HFFc6 (cell line): Measurements from ENCODE around the gene NUCKS1. TPM values are rescaled to one million over a fixed set of nuclear protein-coding genes. Genes with fewer than 3 reads are reported as not detected.

ENCODE experiments used
- DNase-seq: peaks from one replicate; pipeline ENCODE4 v3.0.0-alpha.2; 2018
- H3K27ac Mint-ChIP-seq: 2 replicates; pipeline ENCODE4 v1.8.0; 2020; ENCODE audit warnings: mild to moderate bottlenecking, mixed read lengths
- H3K27me3 Mint-ChIP-seq: 2 replicates; pipeline ENCODE4 v1.8.0; 2021; ENCODE audit warnings: mild to moderate bottlenecking, moderate library complexity, mixed read lengths; ENCODE audit not compliant: insufficient read depth
- H3K36me3 Mint-ChIP-seq: 2 replicates; pipeline ENCODE4 v1.8.0; 2021; ENCODE audit warnings: low read depth, mixed read lengths
- H3K4me1 Mint-ChIP-seq: 2 replicates; pipeline ENCODE4 v1.8.0; 2020; ENCODE audit warnings: low read depth, mixed read lengths
- H3K4me3 Mint-ChIP-seq: 2 replicates; pipeline ENCODE4 v1.8.0; 2020; ENCODE audit warnings: mild to moderate bottlenecking, moderate library complexity, mixed read lengths
- H3K9me3 Mint-ChIP-seq: 2 replicates; pipeline ENCODE4 v1.8.0; 2020; ENCODE audit warnings: mild to moderate bottlenecking, mixed read lengths
- CTCF ChIP-seq: fragments of 200-600 bp; sonication (generic); IDR thresholded peaks from 2 replicates; pipeline ENCODE4 v1.5.0; 2021; ENCODE audit warnings: antibody characterized with exemption, mild to moderate bottlenecking
- total RNA-seq, 6 experiments: library from RNA; stranded (reverse); fragmentation: NEBNext Ultra II Directional; extraction: Animal tissue kit (Norgen Biotek cat#: 25700); gene quantifications; 2 replicates in 1 of 6; 3 replicates in 5 of 6; pipeline ENCODE4 v1.2.3, GENCODE V29; 2021

NUCKS1 gene
- total RNA-seq, 6 experiments from 2014 or later, result 187 to 259 (median 222) TPM

- Mint-ChIP-seq H3K36me3 (no peaks in the 10 kb centered on the region), H3K27me3 (peaks cover 4% of the 10 kb centered on the region; the same call in 1 of the 2 replicates), H3K9me3 (no peaks in the 10 kb centered on the region; the same call in 1 of the 2 replicates), H3K27ac (no peak overlapping the region), H3K4me3 (no peak overlapping the region), H3K4me1 (peaks cover 21% of the 10 kb centered on the region)
- TF ChIP-seq CTCF, result no peak
- no peak for DNase-seq
Measured at GRCh38 chr1:205777994-205778393, 28.0 kb upstream of the NUCKS1 start.

GRCh38 chr1:205775717-205776056 is 25.7 kb upstream of the NUCKS1 start:
- Mint-ChIP-seq H3K4me3 (peak overlapping the region; percentile 94), H3K27ac (peak overlapping the region; percentile 79), H3K36me3 (peaks cover under 1% of the 10 kb centered on the region; the same call in 1 of the 2 replicates), H3K27me3 (peaks cover 4% of the 10 kb centered on the region; the same call in 1 of the 2 replicates), H3K9me3 (no peaks in the 10 kb centered on the region; the same call in 1 of the 2 replicates), H3K4me1 (peaks cover 34% of the 10 kb centered on the region)
- DNase-seq, result peak; percentile 22
- TF ChIP-seq CTCF, result no peak

DNA sequence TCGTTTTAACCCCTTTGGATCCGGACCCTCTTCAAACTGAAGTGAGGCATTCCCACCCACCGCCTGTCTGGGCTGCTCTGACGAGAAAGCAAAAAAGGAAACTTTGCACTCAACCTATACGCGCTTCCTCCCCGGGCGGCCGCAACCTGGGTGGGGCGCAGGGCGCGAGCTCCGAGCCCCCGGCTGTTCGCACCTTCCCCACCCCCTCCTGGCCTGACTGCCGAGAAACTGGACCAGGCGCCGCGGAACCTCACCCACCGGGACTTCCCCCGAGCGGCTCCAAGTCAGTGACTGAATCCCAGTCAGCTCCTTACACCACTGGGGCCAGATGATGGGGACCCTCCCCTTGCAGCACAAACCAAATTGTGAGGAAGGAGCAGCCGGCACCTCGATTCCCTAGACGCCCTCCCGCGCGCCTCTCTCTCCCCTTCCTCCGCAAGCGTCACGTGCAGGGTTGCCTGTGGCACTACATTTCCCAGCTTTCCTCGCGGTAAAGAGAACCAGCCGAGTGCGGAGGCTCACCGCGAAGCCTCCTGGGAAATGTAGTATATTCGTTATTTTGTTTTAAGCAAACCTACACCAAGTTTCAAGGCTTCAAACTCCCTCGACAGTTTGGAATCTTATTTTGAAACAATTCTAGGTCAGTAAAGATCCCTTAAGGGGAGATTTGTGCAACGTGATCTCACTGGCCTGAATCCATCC is 25.2 kb upstream of the NUCKS1 start, which contains the start of gene RAB29:
RAB29 (minus strand) TSS at position 468 of the 702 bp plus-strand sequence. CDS start 526 bp downstream, outside the sequence.
- Mint-ChIP-seq H3K27ac (peak within 1 kb of the TSS; percentile 79), H3K36me3 (peaks cover 3% of the 10 kb centered on the region; the same call in 1 of the 2 replicates), H3K27me3 (peaks cover 4% of the 10 kb centered on the region; the same call in 1 of the 2 replicates), H3K4me3 (peak within 1 kb of the TSS; percentile 94), H3K4me1 (peaks cover 39% of the 10 kb centered on the region), H3K9me3 (no peaks in the 10 kb centered on the region; the same call in 1 of the 2 replicates)
- peak; percentile 69 for DNase-seq
- no peak for TF ChIP-seq CTCF

DNA sequence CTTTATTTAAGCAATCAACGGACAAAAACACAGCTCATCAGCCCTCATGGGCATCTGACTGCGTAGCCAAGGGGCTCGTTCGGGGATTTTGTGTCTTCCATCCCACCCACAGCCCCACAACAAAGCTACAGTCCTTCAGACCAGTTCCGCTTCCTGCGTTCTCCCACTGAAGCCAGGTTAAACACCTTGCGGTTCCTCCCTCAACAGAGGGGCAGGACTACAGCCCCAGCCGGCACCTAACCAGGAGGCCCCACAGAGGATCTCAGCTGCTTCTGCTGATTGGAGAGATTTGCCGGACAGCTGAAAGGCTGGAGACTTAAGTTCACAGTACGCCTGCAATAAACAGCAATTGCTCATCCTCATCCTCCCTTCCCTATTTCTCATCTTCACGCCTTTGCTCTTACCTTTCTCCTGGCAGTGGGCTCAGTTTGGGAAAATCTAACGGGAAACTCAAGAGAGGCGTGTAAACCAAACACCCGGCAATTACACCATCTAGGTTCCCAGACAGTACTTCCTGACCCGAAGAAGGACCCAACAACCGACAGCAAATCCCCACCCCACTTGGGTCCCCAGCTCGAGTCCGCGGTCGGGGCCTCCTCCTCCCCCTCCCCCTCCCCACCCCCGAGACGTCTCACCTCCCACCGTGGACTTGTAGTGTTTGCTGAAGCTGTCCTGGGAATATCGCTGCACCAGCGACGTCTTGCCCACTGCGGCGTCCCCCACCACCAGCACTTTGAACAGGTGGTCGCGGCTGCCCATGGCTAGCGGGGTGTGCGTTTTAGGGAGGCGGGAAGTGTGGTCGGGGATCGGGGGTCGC is 24.4 kb upstream of the NUCKS1 start:
- Mint-ChIP-seq H3K27ac (peak overlapping the region; percentile 19; the same call in 1 of the 2 replicates), H3K4me1 (peaks cover 47% of the 10 kb centered on the region), H3K9me3 (no peaks in the 10 kb centered on the region; the same call in 1 of the 2 replicates), H3K27me3 (peaks cover 4% of the 10 kb centered on the region; the same call in 1 of the 2 replicates), H3K36me3 (peaks cover 3% of the 10 kb centered on the region; the same call in 1 of the 2 replicates), H3K4me3 (peak overlapping the region; percentile 94)
- TF ChIP-seq CTCF, result no peak
- DNase-seq, result no peak

GRCh38 chr1:205772607-205773032 is 22.6 kb upstream of the NUCKS1 start:
- Mint-ChIP-seq H3K9me3 (no peaks in the 10 kb centered on the region; the same call in 1 of the 2 replicates), H3K27ac (no peak overlapping the region), H3K4me3 (no peak overlapping the region), H3K27me3 (no peaks in the 10 kb centered on the region; the same call in 1 of the 2 replicates), H3K4me1 (peaks cover 54% of the 10 kb centered on the region), H3K36me3 (peaks cover 3% of the 10 kb centered on the region; the same call in 1 of the 2 replicates)
- no peak for DNase-seq
- no peak for TF ChIP-seq CTCF
